ENCODE measurements around the gene CLEC5A. TPM values are rescaled to one million over a fixed set of nuclear protein-coding genes. Genes with fewer than 3 reads are reported as not detected.

Gene CLEC5A
- total RNA-seq, 1 donor from 2014 or later, result not detected

DNA sequence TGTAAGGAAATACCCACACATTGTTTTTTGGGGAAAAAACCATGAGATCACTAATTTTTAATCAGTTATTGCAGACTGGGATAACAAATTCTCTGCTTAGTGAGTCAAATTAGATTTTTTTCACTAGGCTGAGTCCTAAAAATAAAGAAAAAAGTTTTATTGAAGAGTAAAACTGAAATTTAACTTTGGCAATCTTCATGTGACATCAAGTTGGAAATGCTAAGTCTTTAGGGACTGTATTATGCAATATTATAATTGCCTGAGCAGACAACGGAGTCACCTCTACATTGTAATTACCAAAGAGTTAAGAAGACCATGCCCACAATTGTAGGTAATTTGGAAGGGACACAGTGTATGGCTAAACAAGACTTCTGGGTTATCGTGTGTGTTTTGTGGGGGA lies 2.2 kb upstream of the CLEC5A start:
- no peaks in the 10 kb centered on the region for H3K36me3 Mint-ChIP-seq (ENCODE audit: low read depth)
- TF ChIP-seq CTCF (conservative IDR thresholded peaks at IDR 0.05), result no peak
- peaks cover 4% of the 10 kb centered on the region for H3K9me3 Mint-ChIP-seq
- H3K27me3 Mint-ChIP-seq (ENCODE audit: low read depth), result peaks cover 2% of the 10 kb centered on the region
- H3K4me3 Mint-ChIP-seq, result no peak overlapping the region
- H3K27ac Mint-ChIP-seq (ENCODE audit: unreplicated experiment), result no peak overlapping the region
- DNase-seq (ENCODE audit: low read depth, low spot score), result no peak
- H3K4me1 Mint-ChIP-seq, result no peaks in the 10 kb centered on the region

DNA sequence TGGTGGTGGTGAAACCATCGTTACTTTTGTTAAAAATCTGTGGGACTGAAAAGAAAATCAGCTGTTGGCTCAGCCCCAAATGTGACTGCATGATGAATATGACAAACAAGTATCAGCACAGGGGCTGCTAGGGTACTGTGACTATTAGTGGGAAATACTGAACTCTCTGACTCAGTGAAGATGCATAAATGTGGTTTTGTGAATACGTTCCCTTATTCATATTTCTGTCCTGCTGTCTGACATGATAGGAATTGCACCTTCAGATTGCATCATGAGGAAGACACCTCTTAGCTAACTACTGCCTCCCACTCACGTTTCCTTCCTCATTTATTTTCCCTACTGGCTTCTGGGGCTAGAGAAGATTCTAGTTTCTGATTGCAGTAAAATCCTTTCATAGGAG lies 1.4 kb downstream of the CLEC5A start:
- TF ChIP-seq CTCF (conservative IDR thresholded peaks at IDR 0.05), result no peak
- DNase-seq (ENCODE audit: low read depth, low spot score), result no peak
- Mint-ChIP-seq H3K27me3 (ENCODE audit: low read depth) (no peaks in the 10 kb centered on the region), H3K27ac (ENCODE audit: unreplicated experiment) (no peak overlapping the region), H3K9me3 (peaks cover 13% of the 10 kb centered on the region), H3K4me3 (no peak overlapping the region), H3K4me1 (no peaks in the 10 kb centered on the region), H3K36me3 (ENCODE audit: low read depth) (peaks cover 7% of the 10 kb centered on the region)

DNA sequence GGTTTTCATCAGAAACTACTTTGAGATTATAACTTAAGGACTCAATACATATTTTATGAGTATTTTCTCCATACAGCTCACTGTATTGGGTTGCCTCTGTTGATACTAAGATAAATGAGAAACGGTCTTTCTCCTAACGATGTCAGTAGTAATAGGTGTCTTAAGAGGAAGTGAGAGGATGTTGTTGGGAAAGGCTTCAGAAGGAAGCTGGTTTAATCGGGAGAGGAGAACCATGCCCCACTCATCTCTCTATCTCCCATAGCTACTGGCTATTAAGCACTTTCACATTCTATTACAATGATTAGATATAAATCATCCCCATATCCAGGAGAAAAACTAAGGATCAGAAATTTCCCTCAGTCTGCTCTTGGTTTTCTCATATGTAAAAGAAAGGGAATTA lies 2.0 kb downstream of the CLEC5A start:
- DNase-seq (ENCODE audit: low read depth, low spot score), result no peak
- H3K4me1 Mint-ChIP-seq, result no peaks in the 10 kb centered on the region
- H3K4me3 Mint-ChIP-seq, result no peak overlapping the region
- H3K27me3 Mint-ChIP-seq (ENCODE audit: low read depth), result no peaks in the 10 kb centered on the region
- peaks cover 7% of the 10 kb centered on the region for H3K36me3 Mint-ChIP-seq (ENCODE audit: low read depth)
- no peak overlapping the region for H3K27ac Mint-ChIP-seq (ENCODE audit: unreplicated experiment)
- no peak for TF ChIP-seq CTCF (conservative IDR thresholded peaks at IDR 0.05)
- peaks cover 11% of the 10 kb centered on the region for H3K9me3 Mint-ChIP-seq

- no peak for TF ChIP-seq CTCF (conservative IDR thresholded peaks at IDR 0.05)
- Mint-ChIP-seq H3K4me1 (no peaks in the 10 kb centered on the region), H3K9me3 (peaks cover 11% of the 10 kb centered on the region), H3K27ac (ENCODE audit: unreplicated experiment) (no peak overlapping the region), H3K4me3 (no peak overlapping the region), H3K36me3 (ENCODE audit: low read depth) (peaks cover 7% of the 10 kb centered on the region), H3K27me3 (ENCODE audit: low read depth) (no peaks in the 10 kb centered on the region)
- DNase-seq (ENCODE audit: low read depth, low spot score), result no peak
Observed at GRCh38 chr7:141943846-141944245, 2.9 kb downstream of the CLEC5A start.

GRCh38 chr7:141941075-141941474 lies 5.7 kb downstream of the CLEC5A start:
- Mint-ChIP-seq H3K36me3 (ENCODE audit: low read depth) (peaks cover 9% of the 10 kb centered on the region), H3K27ac (ENCODE audit: unreplicated experiment) (no peak overlapping the region), H3K4me3 (no peak overlapping the region), H3K9me3 (peaks cover 11% of the 10 kb centered on the region), H3K27me3 (ENCODE audit: low read depth) (no peaks in the 10 kb centered on the region), H3K4me1 (no peaks in the 10 kb centered on the region)
- no peak for TF ChIP-seq CTCF (conservative IDR thresholded peaks at IDR 0.05)
- DNase-seq (ENCODE audit: low read depth, low spot score), result no peak

- Mint-ChIP-seq H3K4me1 (no peaks in the 10 kb centered on the region), H3K4me3 (no peak overlapping the region), H3K27me3 (ENCODE audit: low read depth) (peaks cover 2% of the 10 kb centered on the region), H3K36me3 (ENCODE audit: low read depth) (no peaks in the 10 kb centered on the region), H3K9me3 (no peaks in the 10 kb centered on the region), H3K27ac (ENCODE audit: unreplicated experiment) (no peak overlapping the region)
- DNase-seq (ENCODE audit: low read depth, low spot score), result no peak
- TF ChIP-seq CTCF (conservative IDR thresholded peaks at IDR 0.05), result no peak
Observed at GRCh38 chr7:141930211-141930610, 16.6 kb downstream of the CLEC5A start.

Data from neural crest cell (in vitro differentiated cells).